ENCODE measurements around the gene NRSN2.

- TF ChIP-seq EZH2 (IDR thresholded peaks at IDR 0.05; ENCODE audit: borderline replicate concordance, insufficient read depth, low read depth, low read length, poor library complexity, severe bottlenecking) (no peak), CTCF (IDR thresholded peaks at IDR 0.05) (no peak)
Measured at GRCh38 chr20:404088-404487, 57.2 kb downstream of the NRSN2 start.
